ENCODE data around the gene CNTNAP4.

CNTNAP4 gene

DNA sequence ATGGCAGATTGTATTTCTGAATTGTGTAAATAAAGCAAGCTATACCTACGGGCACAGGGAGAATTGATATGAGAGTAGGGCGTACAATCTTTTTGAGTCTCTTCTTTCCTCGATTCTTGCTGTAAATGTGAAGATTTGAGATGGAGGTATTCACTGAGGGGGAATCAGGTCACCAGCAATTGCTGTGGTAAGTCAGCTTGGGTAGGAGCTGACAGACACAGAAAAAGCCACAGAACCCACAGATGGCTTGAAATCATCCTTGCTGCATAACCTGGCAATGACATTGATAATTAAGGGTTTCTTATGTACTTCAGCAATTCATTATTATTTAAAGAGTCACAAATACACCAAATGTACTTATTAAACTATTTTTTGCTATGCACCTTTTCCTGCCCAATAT lies 164.2 kb downstream of the CNTNAP4 start:
- no peak for TF ChIP-seq CTCF (conservative IDR thresholded peaks at IDR 0.05; ENCODE audit: low read depth, low read length)
- H3K36me3 ChIP-seq (ENCODE audit: insufficient read depth), result no peaks in the 10 kb centered on the region
- no peak overlapping the region for H2AFZ ChIP-seq (ENCODE audit: low read depth)
- no peaks in the 10 kb centered on the region for H3K4me1 ChIP-seq (ENCODE audit: low read depth, poor library complexity, severe bottlenecking)
- H4K20me1 ChIP-seq (ENCODE audit: insufficient read depth), result no peaks in the 10 kb centered on the region
- no peak overlapping the region for H3K9ac ChIP-seq
- H3K79me2 ChIP-seq (ENCODE audit: insufficient read depth, low read depth), result no peaks in the 10 kb centered on the region
- H3K4me3 ChIP-seq (IDR thresholded peaks at IDR 0.05; ENCODE audit: insufficient read depth, low read depth, low read length), result no peak overlapping the region
- no peak overlapping the region for H3K4me2 ChIP-seq
- no peak overlapping the region for H3K27ac ChIP-seq
- H3K27me3 ChIP-seq (ENCODE audit: insufficient read depth, low read depth), result no peaks in the 10 kb centered on the region

DNA sequence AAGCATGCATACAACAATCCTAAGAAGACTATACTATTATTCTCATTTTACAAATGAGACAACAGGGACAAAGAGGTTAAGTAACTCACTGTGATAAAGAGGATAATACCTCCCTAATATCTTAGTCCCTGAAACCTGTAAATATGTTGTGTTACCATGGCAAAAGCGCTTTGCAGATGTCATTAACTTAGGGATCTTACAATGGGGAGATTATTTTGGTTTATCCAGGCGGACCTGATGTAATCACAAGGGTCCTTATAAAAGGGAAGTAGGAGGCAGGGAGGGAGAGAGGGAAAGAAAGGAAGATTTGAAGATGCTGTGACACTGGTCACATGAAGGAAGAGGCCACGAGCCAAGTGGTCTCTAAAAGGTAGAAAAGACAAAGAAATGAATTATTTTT lies 164.7 kb downstream of the CNTNAP4 start:
- H3K27ac ChIP-seq, result no peak overlapping the region
- H3K36me3 ChIP-seq (ENCODE audit: insufficient read depth), result no peaks in the 10 kb centered on the region
- H3K4me2 ChIP-seq, result no peak overlapping the region
- no peak for TF ChIP-seq CTCF (conservative IDR thresholded peaks at IDR 0.05; ENCODE audit: low read depth, low read length)
- H4K20me1 ChIP-seq (ENCODE audit: insufficient read depth), result no peaks in the 10 kb centered on the region
- H3K4me1 ChIP-seq (ENCODE audit: low read depth, poor library complexity, severe bottlenecking), result no peaks in the 10 kb centered on the region
- no peak overlapping the region for H3K4me3 ChIP-seq (IDR thresholded peaks at IDR 0.05; ENCODE audit: insufficient read depth, low read depth, low read length)
- no peak overlapping the region for H2AFZ ChIP-seq (ENCODE audit: low read depth)
- H3K79me2 ChIP-seq (ENCODE audit: insufficient read depth, low read depth), result no peaks in the 10 kb centered on the region
- no peaks in the 10 kb centered on the region for H3K27me3 ChIP-seq (ENCODE audit: insufficient read depth, low read depth)
- H3K9ac ChIP-seq, result no peak overlapping the region

GRCh38 chr16:76443973-76444372 lies 166.8 kb downstream of the CNTNAP4 start:
- H3K36me3 ChIP-seq (ENCODE audit: insufficient read depth), result no peaks in the 10 kb centered on the region
- no peaks in the 10 kb centered on the region for H4K20me1 ChIP-seq (ENCODE audit: insufficient read depth)
- no peak overlapping the region for H3K9ac ChIP-seq
- H3K4me1 ChIP-seq (ENCODE audit: low read depth, poor library complexity, severe bottlenecking), result no peaks in the 10 kb centered on the region
- TF ChIP-seq CTCF (conservative IDR thresholded peaks at IDR 0.05; ENCODE audit: low read depth, low read length), result no peak
- H3K79me2 ChIP-seq (ENCODE audit: insufficient read depth, low read depth), result no peaks in the 10 kb centered on the region
- H3K27ac ChIP-seq, result no peak overlapping the region
- H3K4me3 ChIP-seq (IDR thresholded peaks at IDR 0.05; ENCODE audit: insufficient read depth, low read depth, low read length), result no peak overlapping the region
- no peak overlapping the region for H3K4me2 ChIP-seq
- no peak overlapping the region for H2AFZ ChIP-seq (ENCODE audit: low read depth)
- H3K27me3 ChIP-seq (ENCODE audit: insufficient read depth, low read depth), result no peaks in the 10 kb centered on the region

DNA sequence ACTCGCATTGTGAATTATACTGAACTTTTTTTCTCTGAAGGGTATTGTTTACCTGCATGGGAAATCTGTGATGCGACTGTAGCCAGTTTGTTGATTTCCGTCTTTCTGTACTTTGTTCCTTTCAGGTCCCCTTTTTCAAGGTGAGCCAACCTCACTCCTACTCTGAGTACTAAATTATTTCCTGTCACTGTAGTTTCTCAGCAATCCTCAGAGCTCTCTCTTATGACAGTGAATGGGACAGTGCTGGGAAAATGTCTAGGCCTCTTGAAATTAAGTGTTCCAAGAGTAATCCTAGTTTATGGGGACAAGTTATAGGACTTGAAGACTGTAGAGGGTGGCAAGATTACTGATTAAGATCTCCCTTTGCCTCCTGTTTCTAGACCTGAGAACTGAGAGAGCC lies 167.6 kb downstream of the CNTNAP4 start:
- Histone ChIP-seq H4K20me1 (ENCODE audit: insufficient read depth) (no peaks in the 10 kb centered on the region), H2AFZ (ENCODE audit: low read depth) (no peak overlapping the region), H3K4me2 (no peak overlapping the region), H3K27me3 (ENCODE audit: insufficient read depth, low read depth) (no peaks in the 10 kb centered on the region), H3K4me1 (ENCODE audit: low read depth, poor library complexity, severe bottlenecking) (no peaks in the 10 kb centered on the region), H3K27ac (no peak overlapping the region), H3K36me3 (ENCODE audit: insufficient read depth) (no peaks in the 10 kb centered on the region), H3K79me2 (ENCODE audit: insufficient read depth, low read depth) (no peaks in the 10 kb centered on the region), H3K4me3 (IDR thresholded peaks at IDR 0.05; ENCODE audit: insufficient read depth, low read depth, low read length) (no peak overlapping the region), H3K9ac (no peak overlapping the region)
- no peak for TF ChIP-seq CTCF (conservative IDR thresholded peaks at IDR 0.05; ENCODE audit: low read depth, low read length)

- no peak overlapping the region for H3K4me3 ChIP-seq (IDR thresholded peaks at IDR 0.05; ENCODE audit: insufficient read depth, low read depth, low read length)
- no peak overlapping the region for H3K4me2 ChIP-seq
- TF ChIP-seq CTCF (conservative IDR thresholded peaks at IDR 0.05; ENCODE audit: low read depth, low read length), result no peak
- H3K79me2 ChIP-seq (ENCODE audit: insufficient read depth, low read depth), result no peaks in the 10 kb centered on the region
- no peak overlapping the region for H3K27ac ChIP-seq
- no peak overlapping the region for H2AFZ ChIP-seq (ENCODE audit: low read depth)
- no peaks in the 10 kb centered on the region for H4K20me1 ChIP-seq (ENCODE audit: insufficient read depth)
- H3K36me3 ChIP-seq (ENCODE audit: insufficient read depth), result no peaks in the 10 kb centered on the region
- H3K9ac ChIP-seq, result no peak overlapping the region
- H3K4me1 ChIP-seq (ENCODE audit: low read depth, poor library complexity, severe bottlenecking), result no peaks in the 10 kb centered on the region
- no peaks in the 10 kb centered on the region for H3K27me3 ChIP-seq (ENCODE audit: insufficient read depth, low read depth)
Observed at GRCh38 chr16:76445815-76446214, 168.6 kb downstream of the CNTNAP4 start.
